HEK293 (cell line): ENCODE data around the gene SPOCK3.
A peak's percentile ranks its signal among the peaks of the same experiment; 100 is the strongest.

ENCODE experiments used
- CTCF ChIP-seq: fragments of 450-650 bp; formaldehyde crosslinking; IDR thresholded peaks from 2 replicates; pipeline ENCODE4 v1.5.1; 2016; ENCODE audit warnings: missing biosample characterization, missing genetic modification characterization
- EGR2 ChIP-seq: fragments of 450-650 bp; formaldehyde crosslinking; IDR thresholded peaks from 2 replicates; pipeline ENCODE4 v1.5.1; 2016; ENCODE audit warnings: low read depth, missing biosample characterization, missing genetic modification characterization
- MEIS1 ChIP-seq: sonication (generic); formaldehyde crosslinking; IDR thresholded peaks from 2 replicates; pipeline ENCODE4 v1.8.1; 2022; ENCODE audit warnings: missing genetic modification reagents, mild to moderate bottlenecking, borderline replicate concordance
- OSR2 ChIP-seq: fragments of 450-650 bp; formaldehyde crosslinking; IDR thresholded peaks from 2 replicates; pipeline ENCODE4 v1.5.1; 2016; ENCODE audit warnings: missing biosample characterization, missing genetic modification characterization
- PRDM1 ChIP-seq: fragments of 450-650 bp; formaldehyde crosslinking; IDR thresholded peaks from 2 replicates; pipeline ENCODE4; 2016; ENCODE audit warnings: missing biosample characterization, missing genetic modification characterization
- REST ChIP-seq: fragments of 450-650 bp; formaldehyde crosslinking; IDR thresholded peaks from 2 replicates; pipeline ENCODE4 v1.5.1; 2016; ENCODE audit warnings: missing biosample characterization, missing genetic modification characterization
- ZNF121 ChIP-seq: fragments of 450-650 bp; formaldehyde crosslinking; IDR thresholded peaks from 2 replicates; pipeline ENCODE4 v1.5.1; 2016; ENCODE audit warnings: missing biosample characterization, missing genetic modification characterization
- ZNF138 ChIP-seq: fragments of 450-650 bp; formaldehyde crosslinking; IDR thresholded peaks from 2 replicates; pipeline ENCODE4 v1.5.1; 2016; ENCODE audit warnings: missing biosample characterization, missing genetic modification characterization, borderline replicate concordance
- ZNF211 ChIP-seq: fragments of 450-650 bp; formaldehyde crosslinking; IDR thresholded peaks from 2 replicates; pipeline ENCODE4 v1.5.1; 2016; ENCODE audit warnings: low read depth, missing biosample characterization, missing genetic modification characterization
- ZNF274 ChIP-seq, 2 experiments: fragments of 200-500 bp in 1 of 2; fragments of 450-650 bp in 1 of 2; sonication (Bioruptor generic) in 1 of 2; formaldehyde crosslinking in 1 of 2; IDR thresholded peaks; 2 replicates each; pipeline versions ENCODE4 v1.5.1 to v1.6.1; 2014 to 2016; ENCODE audit warnings: borderline replicate concordance in 1 of 2, inconsistent platforms in 1 of 2, low read length in 1 of 2, missing biosample characterization in 1 of 2, missing genetic modification characterization in 1 of 2
- ZNF350 ChIP-seq: fragments of 450-650 bp; formaldehyde crosslinking; IDR thresholded peaks from 2 replicates; pipeline ENCODE4 v1.5.0; 2017; ENCODE audit warnings: missing biosample characterization, mild to moderate bottlenecking, missing genetic modification characterization
- TF ChIP-seq, protein P1 (sequence below): fragments of 450-650 bp; formaldehyde crosslinking; IDR thresholded peaks from 2 replicates; pipeline ENCODE4 v1.5.1; 2016; ENCODE audit warnings: missing biosample characterization, missing genetic modification characterization

- TF ChIP-seq ZNF274 (IDR thresholded peaks at IDR 0.05; ENCODE audit: low read length) (no peak), ZNF274 (tag by site-specific recombination; IDR thresholded peaks at IDR 0.05; ENCODE audit: borderline replicate concordance) (no peak), CTCF (tag by site-specific recombination) (no peak), ZNF138 (tag by site-specific recombination) (no peak), ZNF211 (no peak), ZNF121 (tag by site-specific recombination) (no peak), REST (peak; percentile 20; the same call in 1 of the 2 replicates), ZNF350 (tag by site-specific recombination) (no peak), MEIS1 (no peak), PRDM1 (tag by site-specific recombination) (no peak), OSR2 (tag by site-specific recombination) (no peak), EGR2 (tag by site-specific recombination) (no peak)
- TF ChIP-seq, protein P1, sequence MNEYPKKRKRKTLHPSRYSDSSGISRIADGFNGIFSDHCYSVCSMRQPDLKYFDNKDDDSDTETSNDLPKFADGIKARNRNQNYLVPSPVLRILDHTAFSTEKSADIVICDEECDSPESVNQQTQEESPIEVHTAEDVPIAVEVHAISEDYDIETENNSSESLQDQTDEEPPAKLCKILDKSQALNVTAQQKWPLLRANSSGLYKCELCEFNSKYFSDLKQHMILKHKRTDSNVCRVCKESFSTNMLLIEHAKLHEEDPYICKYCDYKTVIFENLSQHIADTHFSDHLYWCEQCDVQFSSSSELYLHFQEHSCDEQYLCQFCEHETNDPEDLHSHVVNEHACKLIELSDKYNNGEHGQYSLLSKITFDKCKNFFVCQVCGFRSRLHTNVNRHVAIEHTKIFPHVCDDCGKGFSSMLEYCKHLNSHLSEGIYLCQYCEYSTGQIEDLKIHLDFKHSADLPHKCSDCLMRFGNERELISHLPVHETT (tag by site-specific recombination) = no peak
Observed at GRCh38 chr4:167105857-167106256, 128.4 kb downstream of the SPOCK3 start.
